Measurements from ENCODE around the gene PCDH17.

PCDH17 gene

GRCh38 chr13:57739089-57739488 is 107.5 kb downstream of the PCDH17 start:
- DNase-seq, result no peak

- DNase-seq, result no peak
Measured at GRCh38 chr13:57739543-57740190, 108.1 kb downstream of the PCDH17 start.

GRCh38 chr13:57740719-57741118 is 109.2 kb downstream of the PCDH17 start:
- DNase-seq, result no peak

GRCh38 chr13:57748096-57748495 is 116.6 kb downstream of the PCDH17 start:
- DNase-seq, result no peak

GRCh38 chr13:57760951-57761350 is 129.4 kb downstream of the PCDH17 start:
- DNase-seq, result no peak

- no peak for DNase-seq
Measured at GRCh38 chr13:57763689-57764088, 132.1 kb downstream of the PCDH17 start.
